SU-DHL-6 (cell line): ENCODE results near the gene SLC8A1.

Source experiments
- H2AFZ ChIP-seq: fragments of 200-600 bp; sonication (generic); 2 replicates; pipeline ENCODE4 v1.6.1; 2014; ENCODE audit warnings: low read depth, mild to moderate bottlenecking, moderate library complexity, mixed read lengths, antibody characterized with exemption, low read length; ENCODE audit not compliant: severe bottlenecking
- H3F3A ChIP-seq: fragments of 200-600 bp; shearing (Covaris generic); 2 replicates; pipeline ENCODE4 v1.6.0; 2016; ENCODE audit warnings: antibody characterized with exemption, mild to moderate bottlenecking; ENCODE audit not compliant: insufficient read depth
- H3K27ac ChIP-seq: fragments of 200-600 bp; sonication (generic); 2 replicates; pipeline ENCODE4 v1.5.1; 2016; ENCODE audit warnings: low read depth, mild to moderate bottlenecking, low read length, moderate library complexity, mixed read lengths
- H3K27me3 ChIP-seq: fragments of 200-600 bp; sonication (generic), shearing (Covaris generic); 2 replicates; pipeline ENCODE4 v1.6.0; 2014; ENCODE audit warnings: mild to moderate bottlenecking, low read length
- H3K36me3 ChIP-seq: fragments of 200-600 bp; sonication (generic); 2 replicates; pipeline ENCODE4 v1.6.1; 2014; ENCODE audit warnings: mild to moderate bottlenecking, low read length, mixed read lengths
- H3K4me2 ChIP-seq: fragments of 300-600, 200-600 bp; shearing (Covaris generic), sonication (generic); 2 replicates; pipeline ENCODE4 v1.6.0; 2014; ENCODE audit warnings: low read length, low read depth, mild to moderate bottlenecking; ENCODE audit not compliant: poor library complexity, severe bottlenecking
- H3K4me3 ChIP-seq: fragments of 200-600 bp; sonication (generic); 2 replicates; pipeline ENCODE4 v1.5.1; 2014; ENCODE audit warnings: antibody characterized with exemption, low read length, mild to moderate bottlenecking, mixed read lengths; ENCODE audit not compliant: insufficient read depth, poor library complexity, severe bottlenecking
- H3K79me2 ChIP-seq: fragments of 200-600 bp; sonication (generic); 2 replicates; pipeline ENCODE4 v1.6.1; 2014; ENCODE audit warnings: mild to moderate bottlenecking, low read length, moderate library complexity; ENCODE audit not compliant: insufficient read depth
- H3K9ac ChIP-seq: fragments of 200-600 bp; sonication (generic); 2 replicates; pipeline ENCODE4 v1.7.0; 2014; ENCODE audit warnings: mild to moderate bottlenecking, low read length
- H3K9me2 ChIP-seq: fragments of 200-600 bp; sonication (generic); replicated peaks from 2 replicates; pipeline ENCODE4 v1.6.1; 2014; ENCODE audit warnings: low read length; ENCODE audit not compliant: insufficient read depth
- H3K9me3 ChIP-seq: fragments of 200-600 bp; sonication (generic); 2 replicates; pipeline ENCODE4 v1.6.1; 2014; ENCODE audit warnings: low read length, mixed read lengths; ENCODE audit not compliant: insufficient read depth
- H4K20me1 ChIP-seq: fragments of 200-600 bp; sonication (generic); 2 replicates; pipeline ENCODE4 v1.6.1; 2014; ENCODE audit warnings: low read depth, mild to moderate bottlenecking, antibody characterized with exemption, low read length, moderate library complexity, mixed read lengths
- CTCF ChIP-seq: fragments of 200-600 bp; sonication (generic); IDR thresholded peaks from one replicate; pipeline ENCODE4 v1.5.1; 2017; ENCODE audit warnings: antibody characterized with exemption, mild to moderate bottlenecking, low read length, moderate library complexity; ENCODE audit not compliant: insufficient read depth, poor library complexity, severe bottlenecking
- EZH2phosphoT487 ChIP-seq: fragments of 200-600 bp; sonication (generic), shearing (Covaris generic); conservative IDR thresholded peaks from 2 replicates; pipeline ENCODE4 v1.6.1; 2018; ENCODE audit warnings: mild to moderate bottlenecking, antibody characterized with exemption, low read length, moderate library complexity, mixed read lengths

Gene SLC8A1

GRCh38 chr2:40418614-40419363 is 33.1 kb downstream of the SLC8A1 start:
- TF ChIP-seq EZH2phosphoT487, result no peak
- TF ChIP-seq CTCF, result no peak
- H3K79me2 ChIP-seq, result no peaks in the 10 kb centered on the region
- no peak overlapping the region for H3K27ac ChIP-seq
- no peaks in the 10 kb centered on the region for H3K36me3 ChIP-seq
- no peaks in the 10 kb centered on the region for H3K27me3 ChIP-seq
- H3K9me2 ChIP-seq, result no peaks in the 10 kb centered on the region
- H3K4me3 ChIP-seq, result no peak overlapping the region
- H4K20me1 ChIP-seq, result no peaks in the 10 kb centered on the region
- H3F3A ChIP-seq, result no peaks in the 10 kb centered on the region
- no peaks in the 10 kb centered on the region for H3K9me3 ChIP-seq
- H3K4me2 ChIP-seq, result no peak overlapping the region
- no peak overlapping the region for H2AFZ ChIP-seq
- no peak overlapping the region for H3K9ac ChIP-seq

- H3K27me3 ChIP-seq, result no peaks in the 10 kb centered on the region
- H3K27ac ChIP-seq, result no peak overlapping the region
- H4K20me1 ChIP-seq, result no peaks in the 10 kb centered on the region
- no peak overlapping the region for H3K4me3 ChIP-seq
- H3K4me2 ChIP-seq, result no peak overlapping the region
- no peaks in the 10 kb centered on the region for H3F3A ChIP-seq
- no peaks in the 10 kb centered on the region for H3K9me3 ChIP-seq
- TF ChIP-seq EZH2phosphoT487 (no peak), CTCF (no peak)
- H3K79me2 ChIP-seq, result no peaks in the 10 kb centered on the region
- no peaks in the 10 kb centered on the region for H3K36me3 ChIP-seq
- no peaks in the 10 kb centered on the region for H3K9me2 ChIP-seq
- H2AFZ ChIP-seq, result no peak overlapping the region
- no peak overlapping the region for H3K9ac ChIP-seq
These were observed 35.4 kb downstream of the SLC8A1 start for GRCh38 chr2:40416486-40416885.

- H3K9ac ChIP-seq, result no peak overlapping the region
- no peaks in the 10 kb centered on the region for H3K27me3 ChIP-seq
- H3K4me3 ChIP-seq, result no peak overlapping the region
- TF ChIP-seq CTCF (no peak), EZH2phosphoT487 (no peak)
- H3K4me2 ChIP-seq, result no peak overlapping the region
- H3K9me3 ChIP-seq, result no peaks in the 10 kb centered on the region
- H3K27ac ChIP-seq, result no peak overlapping the region
- no peaks in the 10 kb centered on the region for H3K79me2 ChIP-seq
- no peaks in the 10 kb centered on the region for H3K36me3 ChIP-seq
- no peaks in the 10 kb centered on the region for H3K9me2 ChIP-seq
- H4K20me1 ChIP-seq, result no peaks in the 10 kb centered on the region
- no peaks in the 10 kb centered on the region for H3F3A ChIP-seq
- no peak overlapping the region for H2AFZ ChIP-seq
These were observed 36.5 kb downstream of the SLC8A1 start for GRCh38 chr2:40415391-40415790.
